Type B pancreatic cell (in vitro differentiated cells): ENCODE results near the gene FAM47B. TPM values are rescaled to one million over a fixed set of nuclear protein-coding genes. Genes with fewer than 3 reads are reported as not detected.

ENCODE experiments used
- DNase-seq: peaks from one replicate; pipeline ENCODE4 v3.0.0; 2021; ENCODE audit warnings: mixed read lengths; ENCODE audit not compliant: unreplicated experiment; ENCODE audit errors: extremely low spot score
- H3K27ac Mint-ChIP-seq: 2 replicates; pipeline ENCODE4 v1.8.0; 2021; ENCODE audit warnings: mild to moderate bottlenecking, mixed read lengths
- H3K27me3 Mint-ChIP-seq: 2 replicates; pipeline ENCODE4 v1.8.0; 2021; ENCODE audit warnings: mixed read lengths
- H3K36me3 Mint-ChIP-seq: 2 replicates; pipeline ENCODE4 v1.8.0; 2021; ENCODE audit warnings: mixed read lengths
- H3K4me1 Mint-ChIP-seq: one replicate; pipeline ENCODE4 v1.8.0; 2021; ENCODE audit warnings: mixed read lengths; ENCODE audit not compliant: unreplicated experiment
- H3K4me3 Mint-ChIP-seq: 2 replicates; pipeline ENCODE4 v1.8.0; 2021; ENCODE audit warnings: mild to moderate bottlenecking, mixed read lengths
- H3K9me3 Mint-ChIP-seq: 2 replicates; pipeline ENCODE4 v1.8.0; 2021; ENCODE audit warnings: mixed read lengths
- total RNA-seq: library from RNA; stranded (reverse); gene quantifications from 2 replicates; pipeline ENCODE4 v1.2.1, GENCODE V29; 2021; ENCODE audit warnings: low replicate concordance
- TF ChIP-seq, protein P1 (sequence below): fragments of 200-600 bp; sonication (generic); conservative IDR thresholded peaks from 2 replicates; pipeline ENCODE4 v1.5.0; 2021; ENCODE audit warnings: antibody characterized with exemption, mild to moderate bottlenecking

The FAM47B gene
- total RNA-seq, 1 donor from 2014 or later: not detected

DNA sequence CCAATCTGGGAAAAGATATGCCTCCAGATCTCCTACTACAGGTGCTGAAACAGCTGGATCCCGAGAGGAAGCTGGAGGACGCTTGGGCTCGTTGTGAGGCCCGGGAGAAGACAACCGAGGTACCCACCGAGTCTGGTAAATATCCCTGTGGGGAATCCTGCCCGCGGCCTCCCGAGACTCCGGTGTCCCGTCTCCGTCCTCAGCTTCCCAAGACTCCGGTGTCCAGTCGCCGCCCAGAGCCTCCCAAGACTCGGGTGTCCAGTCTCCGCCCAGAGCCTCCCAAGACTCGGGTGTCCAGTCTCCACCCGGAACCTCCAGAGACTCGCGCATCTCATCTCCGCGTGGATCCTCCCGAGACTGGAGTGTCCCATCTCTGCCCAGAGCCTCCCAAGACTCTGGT, 639 bp downstream of the FAM47B start:
- H3K9me3 Mint-ChIP-seq: peaks cover 5% of the 10 kb centered on the region
- H3K27me3 Mint-ChIP-seq: no peaks in the 10 kb centered on the region
- no peak overlapping the region for H3K4me3 Mint-ChIP-seq
- no peak overlapping the region for H3K27ac Mint-ChIP-seq
- TF ChIP-seq, protein P1, sequence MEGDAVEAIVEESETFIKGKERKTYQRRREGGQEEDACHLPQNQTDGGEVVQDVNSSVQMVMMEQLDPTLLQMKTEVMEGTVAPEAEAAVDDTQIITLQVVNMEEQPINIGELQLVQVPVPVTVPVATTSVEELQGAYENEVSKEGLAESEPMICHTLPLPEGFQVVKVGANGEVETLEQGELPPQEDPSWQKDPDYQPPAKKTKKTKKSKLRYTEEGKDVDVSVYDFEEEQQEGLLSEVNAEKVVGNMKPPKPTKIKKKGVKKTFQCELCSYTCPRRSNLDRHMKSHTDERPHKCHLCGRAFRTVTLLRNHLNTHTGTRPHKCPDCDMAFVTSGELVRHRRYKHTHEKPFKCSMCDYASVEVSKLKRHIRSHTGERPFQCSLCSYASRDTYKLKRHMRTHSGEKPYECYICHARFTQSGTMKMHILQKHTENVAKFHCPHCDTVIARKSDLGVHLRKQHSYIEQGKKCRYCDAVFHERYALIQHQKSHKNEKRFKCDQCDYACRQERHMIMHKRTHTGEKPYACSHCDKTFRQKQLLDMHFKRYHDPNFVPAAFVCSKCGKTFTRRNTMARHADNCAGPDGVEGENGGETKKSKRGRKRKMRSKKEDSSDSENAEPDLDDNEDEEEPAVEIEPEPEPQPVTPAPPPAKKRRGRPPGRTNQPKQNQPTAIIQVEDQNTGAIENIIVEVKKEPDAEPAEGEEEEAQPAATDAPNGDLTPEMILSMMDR: no peak
- no peaks in the 10 kb centered on the region for H3K36me3 Mint-ChIP-seq
- no peak for DNase-seq
- no peaks in the 10 kb centered on the region for H3K4me1 Mint-ChIP-seq

DNA sequence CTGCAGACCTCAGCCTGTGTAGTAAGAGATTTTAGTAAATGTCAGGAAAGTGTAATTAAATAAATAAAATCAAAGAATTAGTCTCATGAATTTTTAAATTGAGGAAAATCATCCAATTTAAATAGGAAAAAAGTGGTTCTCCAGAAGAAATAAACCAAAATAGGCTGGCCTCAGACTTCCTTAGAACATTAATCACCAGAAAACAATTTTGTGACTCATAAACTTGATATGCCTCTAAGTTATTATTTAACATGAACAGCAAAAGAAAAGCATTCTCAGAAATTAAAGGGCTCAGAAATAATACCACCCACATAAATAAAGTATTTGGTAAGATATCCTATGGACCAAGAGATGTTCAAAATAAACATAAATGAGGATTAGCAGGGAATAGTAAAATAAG, 14.3 kb downstream of the FAM47B start:
- Mint-ChIP-seq H3K4me3 (no peak overlapping the region), H3K27me3 (no peaks in the 10 kb centered on the region), H3K9me3 (no peaks in the 10 kb centered on the region), H3K27ac (no peak overlapping the region), H3K4me1 (no peaks in the 10 kb centered on the region), H3K36me3 (no peaks in the 10 kb centered on the region)
- TF ChIP-seq, protein P1: no peak
- no peak for DNase-seq

DNA sequence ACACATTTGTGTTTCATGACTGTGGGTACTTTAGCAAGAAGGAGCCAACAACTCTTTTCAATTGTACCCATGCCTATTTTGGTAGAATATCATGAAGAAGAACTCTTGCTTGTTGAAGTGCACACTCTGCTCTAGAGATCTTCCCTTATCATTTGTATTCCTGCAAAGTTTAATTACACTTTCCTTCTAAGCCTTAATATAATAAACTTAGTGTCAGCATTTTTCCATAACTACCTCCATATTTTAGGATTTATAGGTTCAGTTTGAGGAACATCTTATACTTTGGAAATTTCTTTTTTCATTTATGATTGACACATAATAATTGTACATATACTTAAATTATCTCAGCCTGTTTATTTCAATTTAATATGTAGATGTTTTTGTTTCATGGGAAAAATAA, 19.1 kb downstream of the FAM47B start:
- Mint-ChIP-seq H3K27me3 (no peaks in the 10 kb centered on the region), H3K9me3 (no peaks in the 10 kb centered on the region), H3K4me1 (no peaks in the 10 kb centered on the region), H3K27ac (no peak overlapping the region), H3K4me3 (no peak overlapping the region), H3K36me3 (no peaks in the 10 kb centered on the region)
- no peak for DNase-seq
- TF ChIP-seq, protein P1: no peak

DNA sequence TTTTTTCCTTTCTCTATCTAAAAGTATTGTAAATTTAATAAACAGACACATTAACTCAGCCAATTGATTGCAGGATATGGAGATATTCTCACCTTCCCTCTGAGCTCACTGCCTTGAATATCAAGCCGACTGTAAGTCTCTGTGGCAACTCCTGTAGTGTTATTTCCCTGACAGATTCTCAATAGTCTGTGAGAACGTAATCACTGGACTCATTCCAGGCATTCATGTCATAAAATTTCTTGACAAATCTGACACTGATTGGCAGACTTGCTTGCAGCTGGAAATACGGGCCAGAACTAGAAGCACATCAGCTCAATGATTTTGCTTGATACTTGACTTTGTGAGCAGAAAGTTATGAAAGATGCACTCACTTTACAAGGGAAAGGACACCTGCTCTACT, 29.6 kb downstream of the FAM47B start:
- Mint-ChIP-seq H3K9me3 (no peaks in the 10 kb centered on the region), H3K4me1 (no peaks in the 10 kb centered on the region)
- TF ChIP-seq, protein P1: no peak

DNA sequence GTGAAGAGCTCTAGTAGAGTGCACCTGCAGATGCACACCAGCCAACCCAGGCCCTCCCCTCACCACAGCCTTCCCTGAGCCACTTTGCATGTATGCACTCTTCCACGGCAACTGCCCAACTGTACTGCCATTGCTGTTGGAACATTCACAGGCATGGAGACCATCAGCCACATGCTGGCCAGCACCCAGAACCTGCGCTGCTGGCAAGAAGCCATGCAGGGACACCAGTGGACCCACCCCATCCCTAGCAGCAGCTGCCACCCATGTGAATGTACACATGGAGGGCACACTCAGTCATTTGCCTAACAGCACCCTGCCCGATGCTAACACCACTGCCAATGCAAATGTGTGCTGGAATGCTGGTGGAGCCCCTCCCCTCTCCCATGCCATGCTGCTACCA, 35.6 kb downstream of the FAM47B start:
- Mint-ChIP-seq H3K4me1 (no peaks in the 10 kb centered on the region), H3K27ac (no peak overlapping the region), H3K9me3 (no peaks in the 10 kb centered on the region), H3K4me3 (no peak overlapping the region), H3K27me3 (no peaks in the 10 kb centered on the region), H3K36me3 (no peaks in the 10 kb centered on the region)
- no peak for DNase-seq
- TF ChIP-seq, protein P1: no peak

More for the DNA sequence above, 29.6 kb downstream of the FAM47B start:
- Mint-ChIP-seq H3K27ac (no peak overlapping the region), H3K27me3 (no peaks in the 10 kb centered on the region), H3K36me3 (no peaks in the 10 kb centered on the region), H3K4me3 (no peak overlapping the region)
- no peak for DNase-seq

DNA sequence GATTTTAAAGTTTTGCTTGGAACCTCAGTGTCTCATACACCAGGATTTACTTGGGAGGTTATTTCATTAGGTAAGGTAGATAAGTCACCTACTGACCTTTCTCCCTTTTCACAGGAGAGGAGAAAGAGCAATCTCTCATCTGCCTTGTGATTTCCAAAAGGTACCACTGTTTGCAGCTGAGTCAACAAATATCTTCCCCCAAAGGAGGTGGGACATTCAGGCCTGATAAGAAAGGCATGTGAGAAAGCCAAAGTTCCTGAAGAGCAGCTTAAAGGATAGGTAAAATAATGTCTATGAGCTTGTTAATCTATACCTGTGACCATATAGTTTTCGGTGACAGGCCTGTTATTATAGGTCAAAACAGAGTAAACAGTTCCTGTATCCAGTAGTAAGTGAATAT, 45.0 kb downstream of the FAM47B start:
- Mint-ChIP-seq H3K4me3 (no peak overlapping the region), H3K4me1 (no peaks in the 10 kb centered on the region)

More for the DNA sequence above, 45.0 kb downstream of the FAM47B start:
- Mint-ChIP-seq H3K27me3 (no peaks in the 10 kb centered on the region), H3K36me3 (no peaks in the 10 kb centered on the region), H3K9me3 (no peaks in the 10 kb centered on the region), H3K27ac (no peak overlapping the region)
- TF ChIP-seq, protein P1: no peak
- no peak for DNase-seq
